GM12878 (cell line): ENCODE data around the gene ODC1. TPM values are rescaled to one million over a fixed set of nuclear protein-coding genes. Genes with fewer than 3 reads are reported as not detected.

Source experiments
- ATAC-seq: fragments of 200-7000 bp; cut with Tn5 transposase; 3 replicates; pipeline ENCODE4 v1.9.1; 2020; ENCODE audit warnings: mild to moderate bottlenecking, moderate library complexity
- BruUV-seq: library from RNA; stranded (reverse); fragments of 400-500 nt; replicated peaks from 2 replicates; lab custom pipeline; 2021; lab: Mats Ljungman, UMichigan
- CTCF ChIA-PET: fragments of 300-600 bp; sonication (Branson Sonifier 250); formaldehyde crosslinking; extraction: SDS; loops from one replicate; lab custom pipeline; 2021; ENCODE audit warnings: inconsistent platforms; lab: Yijun Ruan, JAX
- POLR2A ChIA-PET: fragments of 350-600 bp; formaldehyde crosslinking; extraction: SDS; loops from one replicate; lab custom pipeline; 2021; ENCODE audit warnings: inconsistent platforms; lab: Charles Lee
- RAD21 ChIA-PET: fragments of 300-600 bp; sonication (Branson Sonifier 250); formaldehyde crosslinking; loops from one replicate; lab custom pipeline; 2023; ENCODE audit warnings: antibody characterized with exemption; ENCODE audit not compliant: unreplicated experiment; lab: Charles Lee
- SMC1A ChIA-PET: fragments of 300-600 bp; sonication (Branson Sonifier 250); formaldehyde crosslinking; loops from one replicate; lab custom pipeline; 2023; ENCODE audit not compliant: unreplicated experiment, uncharacterized antibody; lab: Charles Lee
- DNase-seq: peaks from one replicate; pipeline ENCODE4 v3.0.0-alpha.2; 2011; ENCODE audit warnings: low read depth, low spot score
- FAIRE-seq: peaks from 3 replicates; lab custom pipeline; 2011; peaks lifted over from hg19 to GRCh38; lab: Jason Lieb, UNC
- H2AFZ ChIP-seq: 2 replicates; pipeline ENCODE4 v1.6.0; 2011; ENCODE audit warnings: low read depth, low read length, control low read depth; ENCODE audit not compliant: control insufficient read depth
- H3K27ac ChIP-seq: 2 replicates; pipeline ENCODE4 v1.5.1; 2011; ENCODE audit warnings: control low read depth; ENCODE audit not compliant: control insufficient read depth, insufficient read depth
- H3K27me3 ChIP-seq, 2 experiments: replicated peaks in 1 of 2; 2 replicates each; pipeline versions ENCODE4 v1.6.0 to v1.6.1; 2011; ENCODE audit warnings: low read length in 1 of 2; ENCODE audit not compliant: control insufficient read depth in 2 of 2, insufficient read depth in 2 of 2
- H3K36me3 ChIP-seq, 2 experiments: 2 replicates each; pipeline ENCODE4 v1.5.1; 2011; ENCODE audit warnings: low read length in 1 of 2; ENCODE audit not compliant: control insufficient read depth in 2 of 2, insufficient read depth in 2 of 2
- H3K4me1 ChIP-seq: 2 replicates; pipeline ENCODE4 v1.6.1; 2011; ENCODE audit warnings: mild to moderate bottlenecking, low read length, moderate library complexity, mixed read lengths; ENCODE audit not compliant: control insufficient read depth, insufficient read depth
- H3K4me2 ChIP-seq: 2 replicates; pipeline ENCODE4 v1.6.0; 2011; ENCODE audit warnings: control low read depth; ENCODE audit not compliant: control insufficient read depth, insufficient read depth
- H3K4me3 ChIP-seq: fragments of 200-600 bp; sonication (generic); 2 replicates; pipeline ENCODE4 v1.5.1; 2016
- H3K79me2 ChIP-seq: 2 replicates; pipeline ENCODE4 v1.6.0; 2011; ENCODE audit warnings: low read length; ENCODE audit not compliant: control insufficient read depth, insufficient read depth
- H3K9ac ChIP-seq: 2 replicates; pipeline ENCODE4 v1.8.0; 2011; ENCODE audit warnings: low read length, control low read depth, mixed read lengths; ENCODE audit not compliant: control insufficient read depth, insufficient read depth
- H3K9me3 ChIP-seq: replicated peaks from 3 replicates; pipeline ENCODE4 v1.5.1; 2011; ENCODE audit warnings: mild to moderate bottlenecking, low read length; ENCODE audit not compliant: control insufficient read depth, insufficient read depth
- H4K20me1 ChIP-seq: 2 replicates; pipeline ENCODE4 v1.6.0; 2011; ENCODE audit not compliant: control insufficient read depth, insufficient read depth
- ASH2L ChIP-seq: fragments of 300-600, 200-600 bp; sonication (generic); IDR thresholded peaks from 2 replicates; pipeline ENCODE4 v1.6.1; 2017; ENCODE audit warnings: low read depth, mild to moderate bottlenecking, borderline replicate concordance
- BRCA1 ChIP-seq: IDR thresholded peaks from 2 replicates; pipeline ENCODE4 v1.6.1; 2011; ENCODE audit warnings: low read depth, low read length, improper control_type of control experiment
- CREM ChIP-seq: IDR thresholded peaks from 2 replicates; pipeline ENCODE4 v1.6.1; 2014; ENCODE audit warnings: antibody characterized with exemption, low read depth
- DPF2 ChIP-seq: fragments of 450-650 bp; IDR thresholded peaks from 2 replicates; pipeline ENCODE4 v1.6.1; 2017; ENCODE audit warnings: mild to moderate bottlenecking
- GABPA ChIP-seq: IDR thresholded peaks from 2 replicates; pipeline ENCODE4 v1.6.1; 2014; ENCODE audit warnings: antibody characterized with exemption, low read depth, mild to moderate bottlenecking, inconsistent platforms
- HDGF ChIP-seq: fragments of 450-650 bp; IDR thresholded peaks from 2 replicates; pipeline ENCODE4 v1.6.1; 2016; ENCODE audit warnings: antibody characterized with exemption
- MTA3 ChIP-seq: IDR thresholded peaks from 2 replicates; pipeline ENCODE4 v1.6.1; 2012; ENCODE audit warnings: low read length, inconsistent platforms, borderline replicate concordance
- NR2C2 ChIP-seq: IDR thresholded peaks from 2 replicates; pipeline ENCODE4 v1.6.1; 2011; ENCODE audit warnings: borderline replicate concordance, low read depth; ENCODE audit not compliant: control insufficient read depth, insufficient read length
- PAX8 ChIP-seq: fragments of 450-650 bp; IDR thresholded peaks from 2 replicates; pipeline ENCODE4 v1.6.1; 2017; ENCODE audit warnings: mild to moderate bottlenecking, moderate library complexity
- RAD51 ChIP-seq: fragments of 450-650 bp; IDR thresholded peaks from 2 replicates; pipeline ENCODE4 v1.6.1; 2016; ENCODE audit warnings: moderate library complexity, mild to moderate bottlenecking, inconsistent platforms
- SIX5 ChIP-seq: IDR thresholded peaks from 2 replicates; pipeline ENCODE4 v1.6.1; 2011; ENCODE audit warnings: mild to moderate bottlenecking, low read depth, low read length, moderate library complexity; ENCODE audit not compliant: severe bottlenecking
- STAT3 ChIP-seq: IDR thresholded peaks from 2 replicates; pipeline ENCODE4 v1.6.1; 2011; ENCODE audit warnings: low read depth, low read length, improper control_type of control experiment
- ZBTB33 ChIP-seq: fragments of 450-650 bp; IDR thresholded peaks from 2 replicates; pipeline ENCODE4 v1.6.1; 2017; ENCODE audit warnings: mild to moderate bottlenecking
- ZNF384 ChIP-seq: IDR thresholded peaks from 2 replicates; pipeline ENCODE4 v1.6.1; 2012; ENCODE audit warnings: low read depth, mild to moderate bottlenecking, low read length, improper control_type of control experiment, borderline replicate concordance
- WGBS: methylation state at CpG from one replicate; pipeline ENCODE4 v1.1.6; 2016; ENCODE audit warnings: low lambda C conversion rate; ENCODE audit not compliant: insufficient replicate concordance, insufficient coverage; ENCODE audit errors: missing lambda C conversion rate; 5-methylcytosine and 5-hydroxymethylcytosine counted together
- in situ Hi-C: fragments of 300-500 bp; cut with MboI; formaldehyde crosslinking; loops from 9 replicates; pipeline ENCODE4 v1.14.3; 2018; ENCODE audit warnings: mixed read lengths
- intact Hi-C: fragments of 100-400 bp; cut with micrococcal nuclease; formaldehyde crosslinking; loops from one replicate; pipeline ENCODE4 v1.14.2; 2022; ENCODE audit not compliant: unreplicated experiment
- polyA plus RNA-seq, 11 experiments: library from polyadenylated mRNA; depleted of rRNA in 4 of 11; unstranded in 6 of 11; stranded (reverse) in 5 of 11; fragments of >200 nt; fragmentation: Nextera tagmentation in 4 of 11; fragmentation: Illumina TruSeq in 1 of 11; extraction: Ambion mirVana in 4 of 11; extraction: Trizol in 1 of 11; gene quantifications; 1 replicate in 1 of 11; 2 replicates in 10 of 11; pipeline versions ENCODE4 v1.2.1 to v1.2.3, GENCODE V29; 2011 to 2016; ENCODE audit warnings: inconsistent platforms in 2 of 11, missing spikeins in 2 of 11, low read depth in 1 of 11
- total RNA-seq, 4 experiments: library from RNA; depleted of rRNA in 3 of 4; stranded (reverse); fragments of >200 nt in 3 of 4; fragmentation: Illumina TruSeq in 1 of 4; extraction: Trizol in 1 of 4; gene quantifications; 2 replicates each; pipeline versions ENCODE4 v1.2.1 to v1.2.3, GENCODE V29; 2013 to 2021

Gene ODC1
- total and polyA plus RNA-seq, 10 of the 15 experiments (the other 5 are each of a cell fraction or from before 2014, with no cell fraction given) = 68.5 to 441 (median 340) TPM

- TF ChIP-seq NR2C2 (no peak), DPF2 (no peak)
- POLR2A ChIA-PET = no interaction called here
- DNase-seq (no peak), ATAC-seq (no peak), FAIRE-seq (no peak)
- no TSS peak for BruUV-seq
- Histone ChIP-seq H3K4me1 (peaks cover 8% of the 10 kb centered on the region), H3K9me3 (peaks cover 1% of the 10 kb centered on the region; the same call in 2 of the 3 replicates), H3K79me2 (no peaks in the 10 kb centered on the region), H2AFZ (no peak overlapping the region), H3K4me3 (no peak overlapping the region), H3K27ac (no peak overlapping the region), H4K20me1 (no peaks in the 10 kb centered on the region), H3K9ac (no peak overlapping the region), H3K4me2 (no peak overlapping the region), H3K27me3 (no peaks in the 10 kb centered on the region), H3K36me3 (no peaks in the 10 kb centered on the region; a peak in 1 of 4 replicates)
- SMC1A ChIA-PET = no interaction called here
- intact Hi-C loops (no loop called here), in situ Hi-C loops (no loop called here)
- CTCF ChIA-PET = no interaction called here
- 73% methylated on average over 10 of the region's 16 CpGs for WGBS
- RAD21 ChIA-PET = interaction anchor here (0.9 kb wide), 1 partner anchor 11 kb away, joined by 3 read pairs; no protein-coding TSS in a partner anchor
Measured at GRCh38 chr2:10399358-10399757, 48.8 kb downstream of the ODC1 start.

DNA sequence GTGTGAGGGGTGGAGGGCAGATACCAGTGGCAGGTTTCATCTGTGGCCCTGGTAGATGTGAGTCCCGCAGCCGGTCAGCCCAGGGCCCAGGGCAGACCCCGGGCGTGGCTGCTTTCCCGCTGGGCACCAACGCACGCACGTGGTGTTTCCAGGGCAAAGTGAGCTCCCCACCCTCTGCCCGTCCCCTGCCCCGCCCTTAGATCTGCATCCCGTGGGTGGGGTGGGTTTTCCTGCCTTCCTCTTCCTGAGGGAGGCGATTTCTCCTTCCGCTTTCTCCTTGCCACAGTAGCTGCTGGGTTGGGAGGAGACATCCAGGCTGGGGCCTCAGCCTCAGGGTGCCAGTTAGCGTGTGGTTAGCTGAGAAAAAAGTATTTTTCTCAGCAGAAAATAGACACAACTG, 49.6 kb downstream of the ODC1 start:
- Histone ChIP-seq H3K9ac (no peak overlapping the region), H3K36me3 (no peaks in the 10 kb centered on the region; a peak in 1 of 4 replicates), H4K20me1 (no peaks in the 10 kb centered on the region), H3K4me3 (no peak overlapping the region), H3K27ac (no peak overlapping the region), H3K9me3 (peaks cover 1% of the 10 kb centered on the region; the same call in 2 of the 3 replicates), H3K27me3 (no peaks in the 10 kb centered on the region), H3K4me2 (no peak overlapping the region), H2AFZ (no peak overlapping the region), H3K4me1 (peaks cover 8% of the 10 kb centered on the region), H3K79me2 (no peaks in the 10 kb centered on the region)
- no TSS peak for BruUV-seq
- ChIA-PET POLR2A (no interaction called here), SMC1A (no interaction called here), CTCF (no interaction called here), RAD21 (no interaction called here)
- 56% methylated on average over 14 of the region's 14 CpGs for WGBS
- intact Hi-C loops = no loop called here
- in situ Hi-C loops = no loop called here
- FAIRE-seq = no peak
- TF ChIP-seq PAX8 = no peak
- no peak for TF ChIP-seq GABPA
- no peak for TF ChIP-seq HDGF
- no peak for TF ChIP-seq CREM
- TF ChIP-seq RAD51 = no peak
- no peak for TF ChIP-seq ASH2L
- TF ChIP-seq MTA3 = no peak
- TF ChIP-seq ZNF384 = no peak
- TF ChIP-seq ZBTB33 = no peak
- no peak for TF ChIP-seq BRCA1
- TF ChIP-seq STAT3 = no peak
- TF ChIP-seq SIX5 = no peak
- no peak for TF ChIP-seq NR2C2
- no peak for DNase-seq
- no peak for ATAC-seq
